EL (cell line): Measurements from ENCODE around the gene GCH1.
"Not testable (repeated sequence)": the region's sequence is repeated elsewhere in the genome, so short reads cannot be mapped to it uniquely, and the experiment has no call there.

ENCODE experiments used
- DNase-seq: peaks from one replicate; pipeline ENCODE4 v3.0.0-alpha.2; 2016

The GCH1 gene

GRCh38 chr14:54906075-54906474 lies 3.4 kb upstream of the GCH1 start:
- DNase-seq: no peak

GRCh38 chr14:54902143-54902520 lies 494 bp downstream of the GCH1 start:
- DNase-seq: peak; percentile 73

DNA sequence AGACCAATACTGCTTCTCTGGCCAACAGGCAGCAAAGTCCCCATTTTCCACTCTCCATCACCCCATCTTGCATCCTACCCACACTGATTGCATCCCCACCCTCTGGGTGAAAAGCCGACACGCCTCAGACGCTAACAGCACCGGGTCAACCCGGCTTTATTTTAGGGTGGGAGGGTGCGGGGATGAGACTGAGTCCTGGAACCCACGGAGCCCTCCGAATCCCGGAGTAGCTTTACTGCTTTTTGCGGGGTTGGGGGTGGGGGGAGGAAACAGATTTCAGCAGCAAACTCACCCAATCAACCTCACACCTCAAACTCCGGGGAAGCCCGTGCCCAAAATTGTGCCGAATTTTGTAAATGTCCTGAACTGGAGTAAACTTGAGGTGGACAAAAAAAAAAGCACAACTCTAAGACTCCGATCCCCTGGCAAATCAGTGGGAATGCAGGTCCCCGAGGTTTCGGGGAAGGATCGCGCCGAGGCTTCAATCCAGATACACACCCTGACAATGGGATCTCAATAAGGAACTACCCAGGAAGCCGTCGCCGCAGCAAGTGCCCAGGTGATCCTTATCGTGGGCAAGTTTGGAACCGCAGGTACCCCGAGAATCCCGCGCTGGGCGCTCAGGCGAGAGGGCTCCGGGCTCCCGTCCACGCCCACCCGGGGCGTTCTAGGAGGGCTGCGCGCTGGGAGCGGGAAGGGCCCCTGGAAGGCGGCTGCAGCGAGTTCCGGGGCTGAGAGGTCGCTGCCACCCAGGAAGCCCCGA lies 1.1 kb downstream of the GCH1 start:
- DNase-seq: peak; percentile 22

DNA sequence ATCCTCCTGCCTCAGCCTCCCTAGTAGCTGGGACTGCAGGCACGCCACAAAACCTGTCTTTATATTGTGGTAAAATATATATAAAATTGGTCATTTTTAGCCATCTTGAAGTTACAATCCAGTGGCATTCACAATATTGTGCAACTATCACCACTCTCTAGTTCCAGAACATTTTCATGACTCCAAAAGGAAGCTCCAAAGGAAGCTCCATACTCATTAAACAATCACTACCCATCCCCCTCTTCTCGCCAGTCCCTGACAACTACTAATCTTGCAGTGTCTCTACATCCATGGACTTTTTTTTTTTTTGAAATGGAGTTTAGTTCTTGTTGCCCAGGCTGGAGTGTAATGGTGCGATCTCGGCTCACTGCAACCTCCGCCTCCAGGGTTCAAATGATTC lies 3.1 kb downstream of the GCH1 start:
- DNase-seq: no peak

DNA sequence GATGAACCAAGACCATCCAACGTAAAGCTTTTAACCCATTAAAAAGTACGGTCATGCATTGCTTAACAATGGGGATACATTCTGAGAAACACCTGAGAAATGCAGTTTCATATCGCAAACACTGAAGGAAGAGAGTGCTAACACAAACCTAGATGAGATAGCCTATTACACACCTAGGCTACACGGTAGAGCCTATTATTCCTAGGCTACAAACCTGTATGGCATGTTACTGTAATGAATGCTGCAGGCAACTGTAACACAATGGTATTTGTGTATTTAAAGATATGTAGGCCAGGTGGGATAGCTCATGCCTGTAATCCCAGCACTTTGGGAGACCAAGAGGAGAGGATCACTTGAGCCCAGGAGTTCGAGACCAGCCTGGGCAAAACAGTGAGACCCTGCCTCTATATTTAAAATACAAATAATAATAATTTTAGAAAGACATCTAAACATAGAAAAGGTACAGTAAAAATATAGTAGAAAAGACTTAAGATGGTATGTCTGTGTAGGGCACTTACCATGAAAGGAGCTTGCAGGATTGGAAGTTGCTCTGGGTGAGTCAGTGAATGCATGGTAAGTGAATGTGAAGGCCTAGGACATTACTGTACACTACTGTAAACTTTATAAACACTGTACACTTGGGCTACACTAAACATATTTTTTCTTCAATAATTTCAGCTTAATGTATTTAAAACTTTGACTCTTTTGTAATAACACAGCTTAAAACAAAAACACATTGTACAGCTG lies 4.6 kb downstream of the GCH1 start:
- DNase-seq: peak; percentile 36

DNA sequence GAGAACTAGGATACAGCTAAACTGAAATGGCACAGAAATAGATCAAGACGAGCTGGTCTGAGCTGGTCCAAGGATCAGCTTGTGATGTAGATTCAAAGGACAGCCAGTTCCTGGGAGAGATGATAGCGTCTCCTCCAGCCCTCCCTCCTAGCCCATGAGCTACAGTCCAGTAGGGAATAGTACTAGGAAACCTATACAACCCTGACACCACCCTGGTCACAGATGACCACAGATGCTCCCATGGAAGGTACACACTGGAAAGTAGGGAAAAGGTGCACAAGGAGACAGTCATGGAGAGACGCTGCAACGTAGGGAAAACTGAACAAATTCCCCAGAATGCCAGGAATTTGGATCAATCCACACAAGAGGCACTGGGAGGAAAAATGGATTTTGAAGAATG lies 6.9 kb downstream of the GCH1 start:
- no peak for DNase-seq

GRCh38 chr14:54894995-54895394 lies 7.6 kb downstream of the GCH1 start:
- peak; percentile 60 for DNase-seq

DNA sequence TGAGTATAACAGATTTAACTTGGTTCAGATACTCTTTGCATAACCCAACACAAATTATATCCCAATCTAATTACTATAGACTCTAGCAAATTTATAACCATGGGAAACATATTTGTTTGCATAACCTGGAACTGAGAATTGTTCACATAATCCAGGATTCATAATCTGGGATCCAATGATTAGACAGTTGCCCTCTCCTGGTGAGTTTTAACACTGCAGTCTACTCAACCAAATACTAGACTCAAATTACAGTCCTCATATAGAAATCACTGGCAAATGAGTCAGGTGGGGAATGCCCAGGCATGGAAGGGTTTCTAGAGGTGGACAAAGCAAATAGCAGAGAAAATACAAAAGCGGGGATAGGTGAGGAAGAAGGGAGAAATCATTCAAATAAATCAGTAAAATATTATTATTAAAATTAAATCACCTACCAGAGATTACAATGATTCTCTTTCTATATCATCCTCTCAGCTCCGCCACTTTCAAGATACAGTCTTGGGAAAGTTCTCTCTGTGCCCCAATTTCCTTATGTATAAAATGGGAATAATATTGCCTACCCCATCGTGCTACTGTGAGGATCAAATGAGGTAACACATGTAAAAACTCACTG lies 9.4 kb downstream of the GCH1 start:
- DNase-seq: peak; percentile 76

DNA sequence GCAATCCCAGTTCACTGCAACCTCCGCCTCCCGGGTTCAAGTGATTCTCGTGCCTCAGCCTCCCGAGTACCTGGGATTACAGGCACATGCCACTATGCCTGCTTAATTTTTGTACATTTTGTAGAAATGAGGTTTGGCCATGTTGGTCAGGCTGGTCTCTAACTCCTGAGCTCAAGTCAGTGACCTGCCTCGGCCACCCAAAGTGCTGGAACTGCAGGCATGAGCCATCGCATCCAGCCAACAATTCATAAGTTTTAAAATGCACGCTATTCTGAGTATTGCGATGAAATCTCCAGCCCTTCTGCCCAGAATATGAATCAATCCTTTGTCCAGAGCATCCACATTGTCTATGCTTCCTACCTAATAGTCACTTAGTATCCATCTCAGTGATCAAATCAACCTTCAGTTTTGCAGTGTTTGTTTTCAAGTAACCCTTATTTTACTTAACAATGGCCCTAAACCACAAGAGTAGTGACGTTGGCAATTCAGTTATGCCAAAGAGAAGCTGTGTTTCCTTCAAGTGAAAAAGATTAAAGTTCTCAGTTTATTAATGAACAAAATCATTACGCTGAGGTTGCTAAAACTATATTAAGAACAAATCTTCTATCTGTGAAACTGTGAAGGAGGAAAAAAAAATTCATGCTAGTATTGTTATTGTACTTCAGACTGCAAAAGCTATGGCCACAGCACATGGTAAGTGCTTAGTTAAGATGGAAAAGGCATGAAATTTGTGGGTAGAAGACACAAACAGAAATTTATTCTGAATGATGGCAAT lies 11.0 kb downstream of the GCH1 start:
- DNase-seq: no peak

DNA sequence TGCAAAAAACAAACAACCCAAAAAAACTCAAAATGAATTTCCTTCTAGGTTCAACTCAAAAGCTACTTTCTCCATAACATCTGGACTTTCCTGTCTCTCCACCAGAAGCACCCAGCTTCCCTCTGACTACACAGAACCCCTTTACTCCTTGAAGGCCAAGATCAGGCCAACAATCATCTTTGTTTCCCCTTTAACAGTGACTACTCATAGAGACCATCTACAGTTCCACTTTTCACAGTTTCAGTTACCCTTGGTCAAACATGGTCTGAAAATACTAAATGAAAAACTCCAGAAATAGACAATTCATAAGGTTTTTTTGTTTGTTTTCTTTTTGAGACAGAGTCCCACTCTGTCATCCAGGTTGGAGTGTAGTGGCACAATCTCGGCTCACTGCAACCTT lies 11.8 kb downstream of the GCH1 start:
- DNase-seq: no peak

DNA sequence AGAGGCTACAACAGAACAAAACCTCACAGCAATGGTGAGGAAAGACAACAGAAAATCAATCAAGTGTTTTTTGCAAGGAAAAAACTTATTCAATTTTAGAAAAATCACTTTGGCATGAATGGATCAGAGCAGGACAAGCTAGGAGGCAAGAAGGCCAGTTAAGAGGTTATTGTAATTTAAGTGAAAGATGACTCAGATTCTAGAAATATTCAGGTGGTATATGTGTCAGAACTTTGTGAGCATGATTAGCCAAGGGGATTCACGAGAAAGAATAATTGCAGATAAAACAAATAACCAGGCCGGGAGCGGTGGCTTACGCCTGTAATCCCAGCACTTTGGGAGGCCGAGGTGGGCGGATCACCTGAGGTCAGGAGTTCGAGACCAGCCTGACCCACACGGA lies 12.7 kb downstream of the GCH1 start:
- no peak for DNase-seq

DNA sequence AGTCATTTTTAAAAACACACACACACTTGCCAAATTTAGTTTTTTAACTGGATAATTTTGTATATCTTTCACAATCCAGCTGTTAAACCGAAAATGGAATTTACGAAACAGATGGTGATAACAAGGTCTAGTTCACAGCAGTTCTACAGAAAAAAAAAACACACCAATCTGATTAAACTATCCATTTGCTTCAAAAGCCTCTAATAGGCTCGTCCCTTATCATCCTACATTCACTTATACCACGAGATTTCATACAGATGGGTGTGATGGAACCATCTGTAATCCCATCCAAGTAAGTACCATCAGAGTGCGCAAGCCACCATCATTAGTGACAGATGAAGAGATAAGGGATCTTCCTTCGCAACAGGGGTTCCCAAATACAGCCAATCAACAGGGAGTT lies 20.1 kb downstream of the GCH1 start:
- DNase-seq: no peak

GRCh38 chr14:54881761-54882401 lies 20.7 kb downstream of the GCH1 start:
- DNase-seq: peak; percentile 54

DNA sequence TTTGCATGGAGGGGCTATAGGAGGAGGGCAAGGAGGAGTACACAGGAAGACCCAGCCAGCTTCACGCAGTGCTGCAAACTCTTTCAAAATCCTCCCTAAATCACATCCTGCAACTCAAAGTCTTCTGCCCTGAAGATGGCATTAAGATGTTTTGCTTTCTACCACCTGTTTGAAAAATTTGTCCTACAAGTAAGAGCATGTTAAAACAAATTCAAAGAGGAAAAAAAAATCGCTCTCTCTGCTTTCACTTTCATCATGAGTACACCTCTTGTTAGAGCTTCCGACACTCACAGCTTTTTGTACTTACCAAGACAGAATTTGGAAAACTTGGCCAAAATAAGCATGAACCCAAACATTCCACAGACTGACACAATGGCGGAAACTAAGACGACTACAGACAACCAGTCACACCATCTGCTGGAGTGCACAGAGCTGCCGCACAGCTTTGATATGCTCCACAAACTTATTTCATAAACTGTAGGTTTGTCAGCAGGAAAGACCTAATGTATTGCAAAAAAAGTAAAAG lies 21.3 kb downstream of the GCH1 start:
- peak; percentile 69 for DNase-seq

- DNase-seq: no peak
Observed at GRCh38 chr14:54877703-54878021, 25.0 kb downstream of the GCH1 start.

DNA sequence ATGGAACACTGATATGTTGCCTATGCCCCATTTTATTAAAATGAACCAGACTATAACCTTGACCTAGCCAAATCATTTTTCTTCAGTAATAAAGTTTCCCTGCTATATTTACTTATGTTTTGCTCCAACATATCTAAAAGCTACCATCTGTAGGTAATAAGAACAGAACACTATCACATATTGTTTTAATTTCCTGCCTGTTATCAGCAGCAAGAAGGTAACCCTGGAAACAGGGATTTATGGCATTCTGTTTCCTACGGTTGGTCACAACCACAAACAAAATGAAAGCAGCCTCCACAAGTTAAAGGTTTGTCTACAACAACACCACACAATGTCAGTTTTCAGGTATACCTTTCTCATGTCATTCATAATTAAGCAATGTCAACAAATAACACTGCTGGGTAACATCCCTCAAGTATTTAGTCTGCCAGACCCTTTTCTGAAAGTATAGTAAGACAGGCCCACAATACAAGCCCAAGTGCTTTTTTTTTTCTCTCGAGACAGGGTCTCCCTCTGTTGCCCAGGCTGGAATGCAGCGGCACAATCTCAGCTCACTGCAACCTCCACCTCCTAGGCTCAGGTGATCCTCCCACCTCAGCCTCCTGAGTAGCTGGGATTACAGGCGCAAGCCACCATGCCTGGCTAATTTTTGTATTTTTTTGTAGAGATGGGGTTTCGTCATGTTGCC lies 25.5 kb downstream of the GCH1 start:
- DNase-seq: no peak

DNA sequence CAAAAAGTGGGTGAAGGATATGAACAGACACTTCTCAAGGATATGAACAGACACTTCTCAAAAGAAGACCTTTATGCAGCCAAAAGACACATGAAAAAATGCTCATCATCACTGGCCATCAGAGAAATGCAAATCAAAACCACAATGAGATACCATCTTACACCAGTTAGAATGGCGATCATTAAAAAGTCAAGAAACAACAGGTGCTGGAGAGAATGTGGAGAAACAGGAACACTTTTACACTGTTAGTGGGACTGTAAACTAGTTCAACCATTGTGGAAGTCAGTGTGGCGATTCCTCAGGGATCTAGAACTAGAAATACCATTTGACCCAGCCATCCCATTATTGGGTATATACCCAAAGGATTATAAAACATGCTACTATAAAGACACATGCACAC lies 27.0 kb downstream of the GCH1 start:
- DNase-seq: not testable (repeated sequence)

- not testable (repeated sequence) for DNase-seq
Observed at GRCh38 chr14:54870154-54871090, 32.2 kb downstream of the GCH1 start.

DNA sequence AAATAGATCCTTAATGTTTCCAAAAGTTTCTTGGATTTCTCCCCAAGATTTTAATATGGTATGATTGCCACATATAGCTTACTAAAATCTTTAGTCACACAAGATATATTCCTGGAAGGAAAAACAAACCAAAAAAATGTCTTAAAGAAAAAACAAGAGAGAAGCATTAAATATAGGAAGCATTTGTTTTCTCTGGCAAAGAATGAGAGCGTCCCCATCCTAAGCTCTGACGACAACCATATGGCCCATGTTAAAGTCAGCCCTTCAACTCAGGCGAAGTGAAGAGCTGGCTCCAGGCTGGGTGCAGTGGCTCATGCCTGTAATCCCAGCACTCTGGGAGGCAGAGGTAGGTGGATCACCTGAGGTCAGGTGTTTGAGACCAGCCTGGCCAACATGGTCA lies 35.6 kb downstream of the GCH1 start:
- DNase-seq: peak; percentile 12

DNA sequence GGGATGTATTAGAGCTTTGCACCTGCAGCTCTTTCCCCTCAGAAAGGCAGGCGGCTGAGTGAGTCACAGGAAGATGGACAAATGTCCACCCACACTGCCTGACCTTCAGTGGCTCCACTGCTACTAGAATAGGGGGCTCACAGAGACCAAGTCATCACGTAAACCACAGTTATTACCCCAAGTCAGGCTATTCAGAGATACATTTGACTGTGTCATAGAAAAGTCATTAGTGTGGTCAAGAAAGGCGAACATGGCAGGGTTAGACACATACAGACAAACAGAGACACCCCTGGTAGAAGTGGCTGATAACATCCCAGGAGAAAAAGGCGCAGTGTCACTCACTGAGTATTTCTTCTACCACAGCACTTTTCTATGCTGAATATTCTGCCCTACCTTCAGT lies 36.0 kb downstream of the GCH1 start:
- peak; percentile 22 for DNase-seq

DNA sequence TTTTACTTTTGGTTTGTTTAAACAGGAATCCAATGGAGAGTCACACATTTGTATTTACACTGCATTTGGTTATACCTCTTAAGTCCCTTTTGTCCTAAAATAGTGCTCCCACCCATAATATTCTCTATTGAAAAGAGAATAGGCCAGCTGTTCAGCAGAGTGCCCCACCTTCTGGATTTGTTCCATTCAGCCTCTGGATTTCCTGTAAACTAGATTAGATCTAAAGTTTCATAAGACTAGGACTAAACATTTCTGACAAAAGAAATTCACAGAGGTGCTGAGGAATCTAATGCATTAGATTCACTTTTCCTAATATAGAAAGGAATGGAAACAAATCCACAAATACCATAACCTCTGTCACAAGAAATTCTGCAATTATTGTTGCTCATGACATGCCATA lies 38.1 kb downstream of the GCH1 start:
- DNase-seq: no peak
